ENCODE data around the gene SLC22A17.

GRCh38 chr14:23297096-23297495, 55.6 kb downstream of the SLC22A17 start:
- TF ChIP-seq POLR2A (IDR thresholded peaks at IDR 0.05; ENCODE audit: low read depth, low read length) = no peak
- no peak for TF ChIP-seq CTCF (conservative IDR thresholded peaks at IDR 0.05; ENCODE audit: low read depth, low read length)
- no peak for TF ChIP-seq SMC3 (IDR thresholded peaks at IDR 0.05; ENCODE audit: low read depth, low read length)
